BLaER1 (cell line): ENCODE measurements around the gene CNOT9.

Source experiments
- H3K27ac ChIP-seq: shearing (Covaris generic); formaldehyde crosslinking; 2 replicates; pipeline ENCODE4 v1.8.1; 2022
- H3K27me3 ChIP-seq: shearing (Covaris generic); formaldehyde crosslinking; 2 replicates; pipeline ENCODE4 v1.8.1; 2022
- H3K36me3 ChIP-seq: shearing (Covaris generic); formaldehyde crosslinking; 2 replicates; pipeline ENCODE4 v1.8.1; 2022
- H3K4me1 ChIP-seq: shearing (Covaris generic); formaldehyde crosslinking; 2 replicates; pipeline ENCODE4 v1.8.1; 2022
- H3K4me2 ChIP-seq: shearing (Covaris generic); formaldehyde crosslinking; 2 replicates; pipeline ENCODE4 v1.8.1; 2022
- H3K4me3 ChIP-seq: shearing (Covaris generic); formaldehyde crosslinking; 2 replicates; pipeline ENCODE4 v1.8.1; 2022
- H3K9ac ChIP-seq: shearing (Covaris generic); formaldehyde crosslinking; 2 replicates; pipeline ENCODE4 v1.8.1; 2022
- H3K9me3 ChIP-seq: shearing (Covaris generic); formaldehyde crosslinking; 2 replicates; pipeline ENCODE4 v1.8.1; 2022
- H4K20me1 ChIP-seq: shearing (Covaris generic); formaldehyde crosslinking; 2 replicates; pipeline ENCODE4 v1.8.1; 2022
- Cebpa-rat ChIP-seq: shearing (Covaris generic); IDR thresholded peaks from 2 replicates; pipeline ENCODE4 v1.8.1; 2022

Gene CNOT9

DNA sequence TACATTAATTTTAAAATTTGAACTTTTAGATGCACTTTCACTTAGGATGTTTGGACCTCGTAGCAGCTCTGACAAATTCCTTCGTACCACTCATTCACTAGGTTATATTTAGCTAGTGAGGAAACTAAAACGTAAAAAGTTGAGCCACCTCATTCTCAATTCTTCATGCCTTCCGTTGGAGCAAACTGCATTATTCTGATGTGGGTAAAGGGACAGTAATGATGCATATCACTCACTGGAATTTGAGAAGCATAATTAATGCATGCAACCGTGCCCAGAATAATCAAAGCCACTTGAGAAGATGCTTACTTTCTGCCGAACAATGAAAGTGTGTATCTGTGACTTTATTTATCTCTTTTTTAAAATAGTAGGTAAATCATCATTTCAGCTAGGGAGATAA, 2.2 kb downstream of the CNOT9 start:
- no peaks in the 10 kb centered on the region for H3K9me3 ChIP-seq
- no peaks in the 10 kb centered on the region for H3K27me3 ChIP-seq
- H3K36me3 ChIP-seq = peaks cover 53% of the 10 kb centered on the region
- H3K4me2 ChIP-seq = peak overlapping the region; percentile 91
- H3K4me1 ChIP-seq = peaks cover 40% of the 10 kb centered on the region
- H3K9ac ChIP-seq = peak overlapping the region; percentile 97
- TF ChIP-seq Cebpa-rat = no peak
- peak overlapping the region; percentile 94; the same call in 1 of the 2 replicates for H3K4me3 ChIP-seq
- H4K20me1 ChIP-seq = peaks cover 82% of the 10 kb centered on the region
- no peak overlapping the region for H3K27ac ChIP-seq

DNA sequence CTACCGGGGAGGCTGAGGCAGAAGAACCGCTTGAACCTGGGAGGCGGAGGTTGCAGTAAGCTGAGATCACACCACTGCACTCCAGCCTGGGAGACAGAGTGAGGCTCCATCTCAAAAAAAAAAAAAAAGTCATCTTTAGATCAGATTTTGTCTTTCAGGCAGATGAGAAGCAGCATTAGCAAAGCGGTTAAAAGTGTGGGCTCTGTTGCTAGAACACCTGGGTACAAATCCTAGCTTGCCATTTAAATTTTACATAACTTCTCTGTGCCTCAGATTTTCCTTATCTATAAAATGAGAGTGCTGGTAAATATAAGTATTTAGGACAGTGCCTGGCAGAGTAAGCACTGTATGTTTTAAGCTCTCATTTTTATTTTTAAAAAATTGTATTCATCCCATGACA, 8.2 kb downstream of the CNOT9 start:
- no peak overlapping the region for H3K4me3 ChIP-seq
- H3K9ac ChIP-seq = no peak overlapping the region
- H3K4me2 ChIP-seq = no peak overlapping the region
- H3K36me3 ChIP-seq = peaks cover 86% of the 10 kb centered on the region
- peaks cover 100% of the 10 kb centered on the region for H4K20me1 ChIP-seq
- H3K27ac ChIP-seq = no peak overlapping the region
- H3K4me1 ChIP-seq = no peaks in the 10 kb centered on the region; the same call in 1 of the 2 replicates
- TF ChIP-seq Cebpa-rat = no peak
- no peaks in the 10 kb centered on the region for H3K27me3 ChIP-seq
- no peaks in the 10 kb centered on the region for H3K9me3 ChIP-seq

DNA sequence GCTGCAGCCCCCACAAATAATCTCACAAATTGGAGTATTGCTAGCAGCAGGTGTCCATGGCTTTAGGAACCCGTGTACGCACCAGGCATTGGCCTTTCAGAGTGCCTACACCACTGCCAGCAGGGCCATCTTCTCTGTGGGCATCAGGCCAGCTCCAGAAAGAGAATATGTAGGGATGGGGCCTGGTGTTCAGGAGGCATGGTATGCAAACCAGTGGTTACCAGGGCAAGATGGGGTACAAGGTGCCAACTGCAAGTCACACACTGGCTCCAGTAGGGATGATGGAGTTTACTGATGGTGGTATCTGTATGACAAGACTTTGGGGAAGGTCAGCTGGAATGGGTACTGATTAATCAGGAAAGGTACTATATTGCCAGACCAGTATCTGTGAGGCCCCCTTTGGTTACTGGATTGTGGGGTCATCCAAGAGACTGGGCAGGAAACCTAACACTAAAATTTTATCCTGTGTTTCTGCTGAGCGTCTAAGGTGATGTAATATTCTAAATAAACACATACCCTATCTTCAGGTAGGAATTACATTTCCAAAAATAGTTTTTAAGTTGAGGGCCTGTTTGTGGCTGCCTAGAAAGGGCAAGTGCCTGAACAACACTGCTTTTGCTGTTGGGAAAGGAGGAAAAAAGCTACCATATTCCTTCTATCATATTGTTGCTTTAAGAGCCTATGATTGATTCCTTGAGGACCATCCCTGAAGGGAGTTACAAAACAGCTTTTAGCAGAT, 9.0 kb downstream of the CNOT9 start:
- Histone ChIP-seq H3K4me2 (no peak overlapping the region), H3K27ac (no peak overlapping the region)

DNA sequence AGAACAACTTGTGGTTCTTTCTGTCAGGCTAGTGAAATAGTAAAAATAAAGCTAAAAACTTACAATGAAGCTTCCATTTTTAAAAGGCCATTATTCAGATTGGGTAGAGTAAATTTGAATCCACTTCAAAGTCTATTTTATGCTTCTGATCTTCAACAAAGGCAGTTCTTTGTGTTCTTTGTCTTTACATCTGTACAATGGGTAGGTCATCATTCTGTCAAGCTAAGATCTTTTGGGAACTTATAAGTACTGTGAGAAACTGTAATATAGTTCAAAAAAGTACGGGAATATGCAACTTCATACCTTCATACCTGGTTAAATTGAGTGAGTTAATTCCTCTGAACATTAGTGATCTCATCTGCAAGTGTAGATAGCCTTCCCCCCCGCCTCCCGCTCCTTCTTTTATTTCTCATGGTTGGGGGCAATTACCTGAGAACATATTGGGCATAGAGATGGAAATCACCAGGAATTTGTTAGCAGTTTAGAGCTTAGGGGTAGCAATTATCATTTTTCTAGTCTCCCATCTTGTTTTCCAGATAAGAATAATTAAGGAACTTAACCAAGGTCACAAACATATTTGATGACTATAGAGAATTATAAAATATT, 9.7 kb downstream of the CNOT9 start:
- H4K20me1 ChIP-seq = peaks cover 99% of the 10 kb centered on the region
- no peaks in the 10 kb centered on the region for H3K9me3 ChIP-seq
- H3K27ac ChIP-seq = no peak overlapping the region
- H3K27me3 ChIP-seq = no peaks in the 10 kb centered on the region
- H3K4me2 ChIP-seq = no peak overlapping the region
- H3K36me3 ChIP-seq = peaks cover 86% of the 10 kb centered on the region
- H3K4me1 ChIP-seq = no peaks in the 10 kb centered on the region
- no peak overlapping the region for H3K9ac ChIP-seq
- TF ChIP-seq Cebpa-rat = no peak
- no peak overlapping the region for H3K4me3 ChIP-seq

More for the DNA sequence above, 9.0 kb downstream of the CNOT9 start:
- Histone ChIP-seq H3K4me1 (no peaks in the 10 kb centered on the region), H4K20me1 (peaks cover 99% of the 10 kb centered on the region), H3K9me3 (no peaks in the 10 kb centered on the region), H3K4me3 (no peak overlapping the region), H3K27me3 (no peaks in the 10 kb centered on the region), H3K36me3 (peaks cover 86% of the 10 kb centered on the region), H3K9ac (no peak overlapping the region)
- TF ChIP-seq Cebpa-rat = no peak

DNA sequence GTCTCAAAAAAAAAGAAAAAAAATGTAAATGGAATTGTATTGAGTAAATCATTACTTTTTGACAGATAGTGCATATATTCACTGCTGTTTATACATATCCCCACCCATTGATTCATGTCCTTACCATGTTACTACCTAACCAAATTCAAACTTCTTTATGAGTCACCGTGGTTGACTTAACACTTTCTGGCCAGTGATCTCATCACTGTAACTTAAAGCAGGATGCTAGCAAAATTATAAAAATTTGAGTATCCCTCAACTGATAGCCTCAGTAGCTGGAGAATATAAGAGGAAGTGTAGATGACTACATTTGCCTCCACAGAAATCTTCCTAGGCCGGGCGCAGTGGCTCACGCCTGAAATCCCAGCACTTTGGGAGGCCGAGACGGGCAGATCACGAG, 13.4 kb downstream of the CNOT9 start:
- Histone ChIP-seq H3K9me3 (no peaks in the 10 kb centered on the region), H3K4me3 (no peak overlapping the region), H3K4me1 (peaks cover 7% of the 10 kb centered on the region; the same call in 1 of the 2 replicates), H3K36me3 (peaks cover 88% of the 10 kb centered on the region), H3K27ac (no peak overlapping the region), H3K9ac (no peak overlapping the region), H4K20me1 (peaks cover 92% of the 10 kb centered on the region), H3K4me2 (no peak overlapping the region), H3K27me3 (no peaks in the 10 kb centered on the region)
- TF ChIP-seq Cebpa-rat = no peak

DNA sequence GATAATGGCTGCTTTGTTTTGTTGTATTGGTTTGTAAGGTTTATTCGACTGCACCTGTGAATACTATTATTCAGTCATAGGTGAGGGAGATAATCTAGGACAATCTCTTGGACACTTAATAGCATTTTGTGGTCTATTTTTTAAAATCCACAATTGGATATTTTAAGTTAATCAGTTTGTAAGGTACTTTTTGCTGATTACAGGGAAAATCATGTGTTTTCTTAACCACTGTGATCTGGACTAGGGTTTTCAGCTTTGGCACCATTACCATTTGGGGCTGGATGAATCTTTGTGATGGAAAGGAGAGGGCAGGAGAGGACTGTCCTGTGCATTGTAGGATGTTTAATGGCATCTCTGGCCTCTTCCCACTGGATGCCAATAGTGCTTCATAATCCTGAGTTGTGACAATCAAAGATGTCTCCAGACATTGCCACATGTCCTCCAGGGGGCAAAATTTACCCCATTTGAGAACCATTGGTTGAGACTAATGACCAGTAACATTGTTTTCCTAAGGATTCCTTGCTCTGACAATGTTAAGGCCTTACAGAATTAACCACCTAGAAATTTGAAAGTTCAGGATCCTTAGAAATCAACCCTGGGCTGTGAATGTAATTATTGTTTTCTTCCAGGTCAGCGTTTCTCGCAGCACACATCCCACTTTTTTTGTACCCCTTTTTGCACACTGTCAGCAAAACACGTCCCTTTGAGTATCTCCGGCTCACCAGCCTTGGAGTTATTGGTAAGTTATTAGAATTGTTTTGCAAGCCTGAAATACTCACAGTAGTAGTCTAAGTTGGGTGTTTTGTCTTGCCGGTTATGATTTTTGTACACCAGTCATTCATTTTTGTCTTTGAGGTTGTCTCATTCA, 15.6 kb downstream of the CNOT9 start:
- Histone ChIP-seq H3K9ac (no peak overlapping the region), H3K4me1 (peaks cover 7% of the 10 kb centered on the region; the same call in 1 of the 2 replicates), H3K27ac (no peak overlapping the region), H3K4me2 (no peak overlapping the region), H3K36me3 (peaks cover 99% of the 10 kb centered on the region), H3K27me3 (no peaks in the 10 kb centered on the region), H4K20me1 (peaks cover 71% of the 10 kb centered on the region), H3K9me3 (no peaks in the 10 kb centered on the region), H3K4me3 (no peak overlapping the region)
- no peak for TF ChIP-seq Cebpa-rat

DNA sequence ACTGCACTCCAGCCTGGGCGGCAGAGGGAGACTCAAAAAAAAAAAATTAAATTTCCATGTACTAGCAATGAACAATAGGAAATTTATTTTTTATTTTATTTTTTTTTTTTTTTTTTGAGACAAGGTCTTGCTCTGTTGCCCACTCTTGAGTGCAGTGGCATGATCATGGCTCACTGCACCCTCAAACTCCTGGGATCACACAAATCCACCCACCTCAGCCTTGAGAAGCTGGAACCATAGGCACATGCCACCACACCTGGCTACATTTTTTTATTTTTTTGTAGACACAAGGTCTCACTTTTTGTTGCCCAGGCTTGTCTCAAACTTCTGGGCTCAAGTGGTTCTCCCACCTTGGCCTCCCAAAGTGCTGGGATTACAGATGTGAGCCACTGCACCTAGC, 16.9 kb downstream of the CNOT9 start:
- no peaks in the 10 kb centered on the region for H3K9me3 ChIP-seq
- no peak for TF ChIP-seq Cebpa-rat
- peaks cover 7% of the 10 kb centered on the region; the same call in 1 of the 2 replicates for H3K4me1 ChIP-seq
- H3K27ac ChIP-seq = no peak overlapping the region
- no peak overlapping the region for H3K4me2 ChIP-seq
- H3K36me3 ChIP-seq = peaks cover 99% of the 10 kb centered on the region
- peaks cover 64% of the 10 kb centered on the region for H4K20me1 ChIP-seq
- H3K4me3 ChIP-seq = no peak overlapping the region
- H3K9ac ChIP-seq = no peak overlapping the region
- no peaks in the 10 kb centered on the region for H3K27me3 ChIP-seq

DNA sequence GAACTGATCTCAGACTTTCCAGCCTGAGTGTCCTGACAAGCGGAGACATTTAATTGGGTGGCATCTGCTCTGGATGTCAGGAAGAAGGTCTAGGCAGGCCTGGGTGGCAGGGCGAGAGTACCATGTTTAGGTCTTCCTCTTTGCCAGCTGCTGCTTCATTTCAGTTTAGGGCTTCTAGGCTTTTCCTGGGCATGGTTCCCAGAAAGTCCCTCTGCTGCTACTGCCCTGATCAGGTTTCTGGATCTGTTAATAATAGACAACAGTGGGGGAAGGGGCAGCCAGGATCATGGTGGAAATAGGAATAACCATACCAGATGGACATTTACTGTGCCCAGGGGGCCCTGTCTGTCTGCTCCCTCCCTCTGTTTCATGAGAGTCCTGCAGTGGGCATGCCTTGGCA, 36.8 kb downstream of the CNOT9 start:
- TF ChIP-seq Cebpa-rat = no peak
- Histone ChIP-seq H3K4me2 (no peak overlapping the region), H3K27ac (no peak overlapping the region)

DNA sequence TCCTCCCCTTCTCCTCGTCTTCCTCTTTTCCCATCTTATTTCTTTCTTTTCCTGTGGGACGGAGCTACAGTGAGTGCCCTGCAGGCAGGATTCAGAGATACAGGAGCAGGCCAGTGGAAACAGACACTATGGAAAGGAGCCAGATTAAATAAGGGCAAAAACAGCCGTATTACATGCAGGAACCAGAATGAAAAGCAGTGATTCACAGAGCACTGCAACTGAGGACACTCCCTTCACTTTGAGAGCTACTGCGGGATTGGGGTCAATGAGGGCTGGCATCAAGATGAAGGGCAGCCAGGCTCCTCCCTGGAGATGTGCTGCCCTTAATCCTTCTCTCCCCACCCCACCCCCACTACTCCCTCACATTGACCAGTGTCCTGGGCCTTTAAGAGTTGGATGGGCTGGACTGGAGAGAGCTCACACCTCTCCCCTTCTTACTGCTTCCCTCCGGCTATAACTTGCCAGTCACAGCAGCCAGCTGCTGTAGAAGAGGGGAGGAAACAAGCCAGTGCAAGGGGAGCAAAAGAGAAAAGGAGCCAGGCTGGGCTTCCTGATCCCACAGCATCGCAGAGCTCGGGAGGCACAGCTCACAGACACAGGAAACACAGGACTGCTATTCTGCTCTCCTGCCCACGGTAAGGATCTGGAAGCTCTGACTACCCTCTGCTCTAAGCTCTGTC, 38.9 kb downstream of the CNOT9 start, which contains the start of gene PLCD4:
Gene PLCD4, plus strand, starts transcription at position 464 of the 680 bp plus-strand sequence. CDS start 7,841 bp downstream, outside the sequence.
- H3K9ac ChIP-seq = no peak within 1 kb of the TSS
- no peak for TF ChIP-seq Cebpa-rat
- no peak within 1 kb of the TSS for H3K4me2 ChIP-seq
- H3K9me3 ChIP-seq = no peaks in the 10 kb centered on the region
- no peaks in the 10 kb centered on the region for H3K4me1 ChIP-seq
- H3K4me3 ChIP-seq = no peak within 1 kb of the TSS
- H3K36me3 ChIP-seq = no peaks in the 10 kb centered on the region
- no peaks in the 10 kb centered on the region for H4K20me1 ChIP-seq
- no peaks in the 10 kb centered on the region for H3K27me3 ChIP-seq
- no peak within 1 kb of the TSS for H3K27ac ChIP-seq

More for the DNA sequence above, 36.8 kb downstream of the CNOT9 start:
- Histone ChIP-seq H3K4me1 (no peaks in the 10 kb centered on the region), H3K36me3 (no peaks in the 10 kb centered on the region), H3K9me3 (no peaks in the 10 kb centered on the region), H3K4me3 (no peak overlapping the region), H3K27me3 (no peaks in the 10 kb centered on the region), H3K9ac (no peak overlapping the region), H4K20me1 (no peaks in the 10 kb centered on the region)
